ENCODE measurements around the gene GGTA1.
"Not testable (repeated sequence)": the region's sequence is repeated elsewhere in the genome, so short reads cannot be mapped to it uniquely, and the experiment has no call there.

Gene GGTA1

DNA sequence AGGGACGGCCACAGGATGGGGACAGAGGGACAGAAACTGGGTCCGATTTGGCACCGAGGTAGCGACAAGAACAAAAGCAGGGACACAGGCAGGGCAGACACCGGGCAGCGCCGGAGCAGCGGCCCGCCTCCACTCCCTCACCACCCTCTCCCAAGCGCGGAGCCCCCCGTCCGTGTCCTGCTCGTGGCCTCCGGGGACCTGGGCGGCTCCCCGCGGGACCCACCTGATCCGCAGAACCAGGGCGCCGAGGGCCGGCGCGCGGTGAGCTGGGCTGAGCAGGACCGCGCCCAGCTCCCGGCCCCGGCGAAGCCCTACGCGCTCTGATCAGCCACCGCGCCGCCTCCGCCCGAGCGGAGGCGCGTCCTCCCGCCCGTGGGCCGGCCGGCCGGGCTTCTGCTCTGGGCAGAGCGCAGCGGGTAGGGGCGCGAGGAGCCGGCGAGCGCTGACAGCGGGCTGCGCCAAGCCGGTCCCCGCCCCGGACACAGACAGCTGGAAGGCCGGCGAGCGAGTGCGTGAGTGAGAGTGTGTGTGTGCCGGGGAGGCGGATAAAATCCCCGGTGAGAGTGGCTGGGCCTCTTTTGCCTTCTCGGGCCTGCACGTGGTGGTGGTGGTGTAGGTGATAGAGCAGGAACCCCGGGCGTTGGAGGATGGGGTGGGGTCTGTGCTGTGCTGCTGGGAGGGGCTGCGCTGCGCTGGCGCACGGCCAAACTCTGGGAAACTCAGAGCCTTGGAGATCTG, at the start of gene GGTA1:
TSS of gene GGTA1 (minus strand) at position 418 of the 738 bp plus-strand sequence. CDS start 31,922 bp downstream, outside the sequence.
- no peak for DNase-seq (ENCODE audit: low spot score)

DNA sequence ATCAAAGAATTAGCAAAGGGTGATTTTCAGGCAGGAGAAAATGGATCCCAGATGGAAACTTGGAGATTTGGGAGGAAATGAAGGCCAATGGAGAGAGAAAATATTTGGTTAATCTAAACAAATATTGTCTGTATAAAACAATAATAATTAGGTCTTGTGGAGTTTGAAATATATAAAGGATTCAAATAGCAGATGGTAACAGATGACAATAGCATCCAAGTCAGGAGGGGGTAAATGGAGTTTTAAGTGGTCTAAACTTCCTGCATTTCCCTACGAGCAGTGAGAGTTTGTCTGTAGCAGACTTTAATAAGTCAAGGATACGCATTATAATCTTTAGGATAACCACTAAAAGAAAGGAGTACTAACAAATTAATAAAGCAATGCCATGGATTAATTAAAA, 49.0 kb upstream of the GGTA1 start:
- no peak for DNase-seq (ENCODE audit: low spot score)

DNA sequence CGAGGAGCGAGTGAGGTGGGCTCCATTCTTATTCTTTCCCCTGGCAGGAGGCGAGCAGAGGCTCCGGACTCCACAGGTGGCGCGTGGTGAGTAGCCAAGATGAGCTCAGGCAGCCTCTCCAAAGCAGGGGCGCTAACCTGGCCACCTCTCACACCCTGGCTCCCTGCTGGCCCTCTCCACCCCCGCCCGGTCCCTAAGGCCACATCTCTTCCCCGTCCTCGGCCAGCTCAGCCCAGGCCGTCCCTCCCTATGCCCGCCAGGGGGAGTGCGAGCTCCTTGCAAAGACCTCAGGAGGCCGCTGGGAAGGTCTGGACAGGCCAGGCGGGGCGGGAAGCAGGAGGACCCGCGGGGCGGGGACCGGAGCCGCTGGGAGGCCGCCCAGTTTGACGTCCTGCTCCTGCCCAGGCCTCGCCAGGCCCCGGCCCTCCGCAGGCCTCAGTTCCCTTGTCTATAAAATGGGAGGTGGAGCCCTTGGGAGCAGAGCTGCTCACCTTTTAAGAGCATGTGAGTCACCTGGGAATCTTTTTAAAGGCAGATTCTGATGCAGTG, 46.3 kb upstream of the GGTA1 start:
- DNase-seq (ENCODE audit: low spot score): peak; percentile 95

DNA sequence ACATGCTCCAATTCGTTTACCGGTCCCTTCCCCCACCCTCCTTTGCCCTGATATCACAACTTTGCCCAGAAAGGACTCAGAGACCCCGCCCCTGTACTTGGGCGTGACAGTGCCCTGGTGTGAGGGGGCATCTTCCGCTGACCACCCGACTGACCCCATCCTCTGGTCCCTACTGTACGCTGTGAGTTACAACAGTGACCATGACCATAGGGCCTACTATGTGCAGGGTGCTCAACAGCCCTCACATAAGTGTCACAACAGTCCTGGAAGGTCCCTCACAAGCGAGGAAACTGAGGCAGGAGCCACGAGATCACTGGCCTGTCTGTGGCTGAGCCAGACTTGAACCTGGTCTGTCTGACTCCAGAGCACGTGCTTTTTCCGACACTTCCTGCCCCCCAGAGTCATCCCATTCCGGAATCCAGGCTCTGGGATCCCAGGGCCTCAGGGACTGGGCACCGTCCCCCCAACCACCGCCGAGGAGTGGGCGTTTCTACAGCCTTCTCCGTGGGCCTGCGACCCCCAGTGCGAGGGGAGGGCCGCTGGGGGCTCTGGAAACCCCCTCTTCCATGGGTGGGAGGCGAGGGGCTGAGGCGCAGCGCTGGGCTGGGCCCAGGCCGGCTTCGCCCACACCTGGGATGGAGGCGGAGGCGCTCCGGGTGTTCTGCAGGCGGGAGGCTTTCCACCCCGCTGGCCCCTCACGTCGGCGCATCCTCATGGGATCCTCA, 45.7 kb upstream of the GGTA1 start:
- DNase-seq (ENCODE audit: low spot score): no peak

DNA sequence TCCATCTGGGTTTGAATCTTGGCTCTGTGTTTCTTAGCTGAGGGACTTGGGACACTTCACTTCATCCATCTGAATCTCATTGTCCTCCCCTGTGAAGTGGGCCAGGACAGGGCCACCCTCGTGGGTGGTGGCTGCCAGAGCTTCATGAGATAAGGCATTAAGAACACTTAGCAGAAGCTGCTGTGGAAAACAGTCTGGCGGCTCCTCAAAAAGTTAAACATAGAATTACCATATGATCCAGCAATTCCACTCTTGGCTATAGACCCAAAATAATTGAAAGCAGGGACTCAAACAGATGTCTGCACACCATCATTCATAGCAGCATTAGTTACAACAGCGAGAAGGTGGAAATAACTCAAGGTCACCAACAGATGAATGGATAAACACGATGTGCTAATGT, 42.4 kb upstream of the GGTA1 start:
- no peak for DNase-seq (ENCODE audit: low spot score)

DNA sequence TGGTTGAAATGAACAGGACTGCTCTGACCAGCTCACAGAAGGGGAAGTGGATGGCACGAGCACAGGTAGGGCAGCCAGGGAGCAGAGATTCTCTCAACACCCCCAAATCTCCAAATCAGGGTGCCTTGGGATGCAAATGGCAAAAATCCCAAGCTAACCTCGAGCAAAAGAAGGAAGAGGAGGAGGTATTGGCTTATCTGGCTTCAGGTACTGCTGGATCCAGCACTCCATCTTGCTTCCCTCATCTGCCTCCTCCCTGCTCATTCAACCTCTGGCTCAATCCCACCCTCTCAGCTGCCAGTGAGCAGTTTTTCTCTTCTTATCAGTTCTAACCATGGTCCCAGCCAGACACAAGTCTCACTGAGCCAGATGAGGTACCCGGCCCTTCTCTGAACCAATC, 41.6 kb upstream of the GGTA1 start:
- no peak for DNase-seq (ENCODE audit: low spot score)

DNA sequence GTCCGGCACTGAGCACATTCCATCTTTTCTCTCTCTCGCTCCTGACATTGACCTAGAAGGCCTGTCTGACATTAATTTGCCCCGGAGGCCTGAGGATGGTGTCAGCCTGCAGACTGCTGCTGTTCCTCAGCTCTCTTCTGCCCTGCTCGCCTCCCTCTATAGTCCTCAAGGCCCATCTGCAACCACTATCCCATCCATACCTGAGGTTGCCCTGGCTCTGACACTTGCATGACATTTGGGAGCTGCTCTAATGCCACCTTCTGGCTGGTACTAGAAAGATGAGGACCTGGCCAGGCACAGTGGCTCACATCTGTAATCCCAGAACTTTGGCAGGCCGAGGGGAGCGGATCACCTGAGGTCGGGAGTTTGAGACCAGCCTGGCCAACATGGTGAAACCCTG, 38.6 kb upstream of the GGTA1 start:
- no peak for DNase-seq (ENCODE audit: low spot score)

DNA sequence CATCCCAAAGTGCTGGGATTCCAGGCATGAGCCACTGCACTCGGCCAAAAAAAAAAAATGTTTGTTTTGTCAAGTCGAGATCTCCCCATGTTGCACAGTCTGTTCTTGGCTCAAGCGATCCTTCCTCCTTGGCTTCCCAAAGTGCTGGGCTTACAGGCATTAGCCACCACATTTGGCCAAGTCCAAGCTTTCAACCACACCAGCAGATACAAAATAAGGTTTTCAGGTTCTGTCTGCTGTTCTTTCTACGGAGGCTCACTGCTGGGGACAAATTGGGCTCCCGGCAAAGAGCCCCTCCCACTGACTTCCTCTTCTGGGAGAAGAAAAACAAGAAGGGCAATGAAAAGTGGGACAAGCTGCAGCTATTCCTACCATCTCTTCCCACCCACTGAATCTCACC, 37.6 kb upstream of the GGTA1 start:
- no peak for DNase-seq (ENCODE audit: low spot score)

DNA sequence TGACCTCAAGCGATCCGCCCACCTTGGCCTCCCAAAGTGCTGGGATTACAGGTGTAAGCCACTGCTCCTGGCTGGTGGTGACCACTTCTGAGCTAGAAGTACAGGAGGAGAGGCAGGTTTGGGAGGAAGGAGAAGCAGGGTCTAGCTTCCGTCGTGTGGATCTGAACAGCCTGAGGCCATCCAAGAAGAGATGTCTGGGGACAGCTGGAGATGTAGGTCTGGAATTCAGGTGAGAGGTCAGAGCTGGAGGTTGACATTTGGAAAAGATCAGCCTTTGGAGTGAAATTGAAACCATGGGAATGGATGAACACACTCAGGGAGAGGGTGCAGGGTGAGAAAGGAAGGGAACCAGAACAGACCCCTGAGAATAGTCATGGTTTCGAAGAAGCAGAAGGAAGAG, 33.2 kb upstream of the GGTA1 start:
- no peak for DNase-seq (ENCODE audit: low spot score)

DNA sequence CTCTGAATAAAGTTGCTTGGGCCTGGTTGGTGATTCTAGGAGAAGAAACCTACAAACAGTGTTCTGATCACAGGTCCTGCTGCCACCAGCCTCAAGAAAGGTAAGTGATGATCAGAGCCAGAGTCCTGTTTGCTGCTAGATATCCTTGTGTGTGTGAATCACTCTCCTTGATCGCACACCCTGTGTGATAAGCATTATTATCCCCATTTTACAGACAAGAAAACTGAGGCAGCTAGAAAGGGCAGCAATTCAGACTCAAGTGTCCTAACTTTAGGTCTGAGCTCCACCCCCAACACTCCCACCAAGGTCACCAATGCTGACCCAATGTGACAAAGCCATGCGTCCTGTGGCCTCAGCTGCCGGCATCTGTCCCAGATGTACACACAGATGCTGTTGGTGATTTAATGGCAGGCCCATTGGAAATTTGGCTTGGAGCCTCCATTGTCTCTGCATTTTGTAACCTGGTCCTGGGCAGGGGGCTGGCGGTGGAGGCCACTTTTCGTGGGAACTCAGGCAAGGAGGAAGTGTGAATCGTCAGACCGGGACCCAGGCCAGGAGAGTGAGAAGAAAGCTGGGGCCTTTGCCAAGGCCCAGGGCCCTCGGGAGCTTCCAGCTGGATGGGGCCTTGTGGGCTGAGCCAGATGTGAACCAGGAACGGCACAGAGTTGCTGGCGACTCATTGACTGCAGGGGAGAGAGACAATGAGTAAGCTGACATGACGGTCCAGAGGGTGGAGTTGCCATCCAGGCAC, 29.8 kb upstream of the GGTA1 start:
- peak; percentile 74 for DNase-seq (ENCODE audit: low spot score)

DNA sequence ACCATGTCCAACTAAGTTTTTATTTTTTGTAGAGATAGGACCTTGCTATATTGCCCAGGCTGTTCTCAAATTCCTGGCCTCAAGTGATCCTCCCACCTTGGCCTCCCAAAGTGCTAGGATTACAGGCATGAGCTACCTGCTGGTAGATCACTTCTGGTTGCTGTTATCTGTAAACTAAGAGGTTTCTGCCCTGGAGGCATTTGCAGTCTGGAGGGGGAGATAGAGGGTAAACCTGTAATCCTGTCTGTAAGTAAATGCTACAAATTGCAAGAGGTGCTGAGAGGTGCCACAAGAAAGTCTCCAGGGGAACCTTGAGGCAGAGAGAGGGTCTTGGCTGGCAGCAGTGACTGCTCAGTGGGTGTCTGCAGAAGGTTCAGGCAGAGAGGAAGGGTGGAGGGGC, 29.0 kb upstream of the GGTA1 start:
- DNase-seq (ENCODE audit: low spot score): no peak

DNA sequence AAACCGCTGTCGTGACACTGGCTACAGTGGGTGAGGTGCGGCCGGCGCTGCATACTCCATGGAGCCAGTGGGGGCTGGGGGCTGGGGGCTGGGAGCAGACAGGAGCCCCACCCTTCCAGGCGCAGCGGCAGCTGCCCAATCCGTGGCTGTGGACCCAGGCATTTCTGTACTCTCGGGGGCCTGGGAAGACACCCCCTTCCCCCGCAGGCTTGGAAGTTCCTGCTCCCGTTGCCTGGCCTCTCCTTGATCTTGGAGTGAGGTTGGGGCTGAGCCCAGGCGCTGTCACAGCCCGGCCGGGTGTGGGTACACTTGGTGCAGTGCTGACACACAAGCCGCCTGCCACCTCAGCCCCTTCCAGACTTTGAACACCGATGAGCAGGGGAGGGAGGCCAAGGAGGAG, 27.7 kb upstream of the GGTA1 start:
- DNase-seq (ENCODE audit: low spot score): no peak

DNA sequence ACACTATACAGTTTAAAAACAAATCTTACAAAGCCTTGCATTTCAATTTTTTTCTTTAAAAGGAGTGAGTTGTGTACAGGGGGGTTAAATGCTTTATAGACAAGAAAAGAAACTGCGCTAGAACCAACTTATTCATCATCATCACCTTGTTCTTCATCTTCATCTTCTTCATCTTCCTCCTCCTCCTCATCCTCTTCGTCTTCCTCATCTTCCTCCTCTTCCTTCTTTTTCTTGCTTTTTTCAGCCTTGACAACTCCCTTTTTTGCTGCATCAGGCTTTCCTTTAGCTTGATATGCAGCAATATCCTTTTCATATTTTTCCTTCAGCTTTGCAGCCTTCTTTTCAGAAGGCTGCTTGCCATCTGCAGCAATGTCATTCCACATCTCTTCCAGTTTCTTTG, 20.0 kb upstream of the GGTA1 start:
- not testable (repeated sequence) for DNase-seq (ENCODE audit: low spot score)

DNA sequence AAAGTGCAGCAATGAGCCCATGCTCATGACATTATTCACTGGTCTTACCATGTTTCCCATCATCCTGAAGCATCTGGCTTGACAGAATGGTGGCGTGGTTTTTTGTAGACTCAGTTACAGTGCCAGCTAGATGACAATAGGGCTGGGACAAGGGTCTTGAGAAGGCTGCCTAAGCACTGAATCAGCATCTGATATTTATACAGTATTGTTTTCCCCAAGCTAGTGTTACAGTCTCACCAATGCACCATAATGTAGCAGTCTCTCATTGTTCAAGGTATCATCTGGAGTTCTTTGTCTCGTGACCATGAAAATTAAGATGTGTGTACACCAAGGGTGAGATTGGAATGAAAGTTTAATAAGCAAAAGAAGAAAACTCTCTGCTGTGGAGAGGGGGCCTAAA, 19.0 kb upstream of the GGTA1 start:
- DNase-seq (ENCODE audit: low spot score): no peak

DNA sequence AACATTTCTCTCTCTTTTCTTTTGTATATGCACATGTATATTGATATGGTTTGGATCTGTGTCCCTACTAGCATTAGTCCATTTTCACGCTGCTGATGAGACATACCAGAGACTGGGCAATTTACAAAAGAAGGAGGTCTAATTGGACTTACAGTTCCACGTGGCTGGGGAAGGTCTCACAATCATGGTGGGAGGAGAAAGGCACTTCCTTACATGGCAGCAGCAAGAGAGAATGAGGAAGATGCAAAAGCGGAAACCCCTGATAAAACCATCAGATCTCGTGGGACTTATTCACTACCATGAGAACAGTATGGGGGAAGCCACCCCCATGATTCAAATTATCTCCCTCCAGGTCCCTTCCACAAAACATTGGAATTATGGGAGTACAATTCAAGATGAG, 13.5 kb upstream of the GGTA1 start:
- DNase-seq (ENCODE audit: low spot score): not testable (repeated sequence)

DNA sequence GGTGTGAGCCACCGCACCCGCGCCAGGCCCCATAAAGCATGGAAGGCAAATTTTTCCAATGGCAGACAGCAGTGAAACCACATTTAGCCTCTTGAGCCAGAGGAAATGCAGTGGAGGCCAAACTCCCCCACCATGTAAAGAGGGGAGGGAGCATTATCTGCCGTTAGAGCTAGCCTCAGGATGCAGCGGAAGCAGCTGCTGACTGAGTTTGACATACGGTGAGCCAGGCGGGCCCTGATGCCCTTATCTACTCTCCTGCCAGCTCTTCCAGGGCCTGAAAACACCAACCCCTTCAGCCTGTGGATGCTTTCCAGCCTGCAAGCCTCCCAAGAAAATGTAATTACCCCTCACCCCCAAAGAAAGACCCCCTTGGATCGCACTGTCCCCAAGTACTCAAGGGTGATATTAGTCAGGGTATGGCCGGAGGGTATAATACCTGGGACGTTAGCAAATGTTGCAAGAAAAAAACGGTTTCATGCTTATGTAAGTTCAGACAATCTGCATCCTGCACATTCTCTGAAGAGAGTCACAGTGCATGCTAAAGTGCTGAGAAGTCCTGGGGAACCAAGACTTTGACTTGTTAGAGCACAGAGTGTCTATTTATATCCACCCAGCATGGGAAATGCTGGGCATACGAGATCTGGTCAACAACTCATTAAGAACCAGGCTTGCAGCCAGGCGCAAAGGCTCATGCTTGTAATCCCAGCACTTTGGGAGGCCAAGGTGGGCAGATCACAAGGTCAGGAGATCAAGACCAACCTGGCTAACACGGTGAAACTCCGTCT, 11.3 kb upstream of the GGTA1 start:
- DNase-seq (ENCODE audit: low spot score): peak; percentile 29

DNA sequence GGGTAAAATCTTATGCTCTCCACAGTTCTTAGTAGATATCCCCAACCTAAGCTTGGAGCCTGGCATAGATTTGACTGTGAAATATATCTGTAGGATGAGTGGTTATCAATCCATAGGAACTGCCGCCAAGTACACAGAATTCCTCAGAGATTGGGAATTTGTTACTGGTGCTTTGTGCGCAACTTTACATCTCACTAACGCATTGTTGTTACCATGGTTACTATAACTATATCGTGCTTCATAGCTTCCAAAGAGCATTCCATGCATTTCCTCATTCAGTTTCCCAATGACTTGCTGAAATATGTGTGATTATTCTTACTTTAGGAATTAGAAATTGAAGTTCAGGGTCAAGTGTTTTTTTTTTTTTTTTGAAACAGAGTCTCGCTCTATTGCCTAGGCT, 9.5 kb upstream of the GGTA1 start:
- DNase-seq (ENCODE audit: low spot score): no peak

DNA sequence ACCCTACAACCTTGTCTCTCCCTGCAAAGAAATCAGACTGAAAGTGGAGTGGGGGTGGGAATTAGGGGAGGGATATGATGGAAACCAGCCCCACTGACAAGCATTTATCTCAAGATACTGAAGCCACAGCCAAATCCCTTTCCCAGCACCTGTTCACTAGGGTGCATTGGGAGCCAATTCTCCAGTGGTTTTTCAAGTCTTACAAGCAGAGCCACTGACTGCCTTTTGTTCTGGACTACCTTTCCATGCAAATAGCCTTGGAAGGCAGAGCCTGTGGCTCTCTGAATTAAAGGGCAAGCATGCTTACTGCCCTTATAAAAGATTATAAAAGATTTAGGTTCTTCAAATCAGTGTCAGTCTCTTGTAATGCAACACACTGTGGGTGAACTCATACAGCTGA, 8.8 kb upstream of the GGTA1 start:
- DNase-seq (ENCODE audit: low spot score): no peak

DNA sequence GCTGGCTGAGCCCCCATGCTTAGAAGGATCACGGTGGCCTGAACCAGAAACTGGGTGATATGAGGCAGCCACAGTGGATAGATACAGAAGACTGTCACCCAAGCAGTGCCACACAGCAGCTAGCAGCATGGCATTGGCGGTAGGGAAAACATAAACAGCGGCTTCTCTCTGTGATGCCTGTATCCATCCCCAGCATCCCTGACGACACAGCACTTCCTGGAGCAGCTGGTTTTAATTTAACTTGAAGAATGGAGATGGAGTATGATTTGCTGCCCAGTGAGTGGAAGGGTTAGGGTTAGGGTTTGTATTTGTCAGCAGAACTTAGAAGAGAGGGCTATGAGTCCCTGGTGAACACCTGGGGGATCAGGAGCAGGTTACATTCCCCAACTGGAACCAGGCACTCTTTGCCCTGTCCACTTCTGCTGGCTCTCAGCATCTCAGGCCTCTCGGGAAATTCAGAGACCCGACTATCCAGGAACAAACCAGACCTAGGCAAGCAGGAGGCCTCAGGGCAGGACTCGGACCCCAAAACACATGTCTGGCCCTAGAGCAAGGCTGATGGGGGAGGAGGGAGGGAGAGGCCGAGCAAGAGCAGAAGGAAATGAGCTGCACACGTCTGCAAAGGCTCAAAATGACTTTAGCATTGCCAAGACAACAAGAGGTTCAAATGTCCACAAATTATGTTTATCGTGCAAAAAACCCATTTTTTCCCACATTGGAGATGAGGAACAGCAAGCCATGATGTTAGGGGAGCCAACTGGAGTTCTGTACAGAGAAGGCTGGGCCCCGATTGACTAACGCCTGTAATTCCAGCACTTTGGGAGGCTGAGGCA, 6.5 kb upstream of the GGTA1 start:
- no peak for DNase-seq (ENCODE audit: low spot score)

DNA sequence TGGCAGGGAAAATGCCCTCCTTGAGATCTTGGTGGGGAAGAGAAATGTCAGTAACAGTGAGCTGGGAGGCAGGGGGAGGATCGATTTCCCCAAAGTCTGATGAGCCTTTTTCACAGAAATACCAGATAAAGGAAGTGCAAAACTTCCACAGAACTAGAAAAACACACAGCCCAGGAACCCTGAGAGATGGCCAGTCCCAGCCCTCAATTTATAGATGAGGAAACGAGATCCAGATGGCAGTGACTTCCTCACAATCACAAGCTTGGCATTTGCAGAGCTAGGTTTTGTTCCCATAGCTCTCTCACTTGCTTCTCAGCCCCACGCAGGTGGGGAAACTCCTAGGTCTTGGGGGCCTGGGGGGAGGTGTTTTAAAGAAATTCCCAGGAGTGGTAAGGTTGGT, 3.8 kb upstream of the GGTA1 start:
- DNase-seq (ENCODE audit: low spot score): peak; percentile 56

DNA sequence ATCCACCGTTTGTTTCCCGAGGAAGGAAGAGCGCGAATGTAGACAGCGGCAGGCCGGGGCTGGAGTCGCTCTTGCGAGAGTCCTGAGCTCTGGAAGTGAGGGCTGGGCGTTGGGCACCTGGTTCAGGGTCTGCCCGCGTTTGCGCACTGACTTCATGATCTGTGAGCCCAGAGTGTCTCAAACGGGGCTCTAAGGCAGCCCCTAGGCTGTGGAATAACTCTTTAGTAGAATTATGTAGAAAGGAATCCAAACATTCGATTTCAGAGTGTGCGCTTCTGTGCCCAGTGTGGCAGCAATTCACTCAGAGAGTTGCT, 478 bp upstream of the GGTA1 start:
- DNase-seq (ENCODE audit: low spot score): no peak

DNA sequence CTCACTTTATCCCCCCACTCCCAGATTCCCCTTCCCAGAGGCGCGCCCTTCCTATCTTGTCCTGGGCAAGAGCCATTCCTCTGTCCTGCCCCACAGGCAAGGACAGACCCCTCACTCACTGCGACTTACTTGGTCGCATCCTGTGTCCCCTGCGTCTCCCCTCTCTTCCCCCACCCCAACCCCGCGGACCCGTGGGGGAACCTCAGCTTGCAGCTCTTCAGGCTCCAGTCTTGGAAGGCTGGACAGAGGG, 542 bp downstream of the GGTA1 start:
- DNase-seq (ENCODE audit: low spot score): no peak
